ENCODE results near the gene TRIM62.
"Not testable (repeated sequence)": the region's sequence is repeated elsewhere in the genome, so short reads cannot be mapped to it uniquely, and the experiment has no call there.

TRIM62 gene

GRCh38 chr1:33137800-33138199 is 44.0 kb downstream of the TRIM62 start:
- no peak for DNase-seq (ENCODE audit: low read depth, low spot score)

- not testable (repeated sequence) for DNase-seq (ENCODE audit: low read depth, low spot score)
These were observed 45.8 kb downstream of the TRIM62 start for GRCh38 chr1:33136041-33136440.

GRCh38 chr1:33133478-33134105 is 48.3 kb downstream of the TRIM62 start:
- no peak for DNase-seq (ENCODE audit: low read depth, low spot score)

GRCh38 chr1:33132549-33132948 is 49.3 kb downstream of the TRIM62 start:
- DNase-seq (ENCODE audit: low read depth, low spot score) = no peak

- no peak for DNase-seq (ENCODE audit: low read depth, low spot score)
These were observed 50.7 kb downstream of the TRIM62 start for GRCh38 chr1:33131191-33131590.

- DNase-seq (ENCODE audit: low read depth, low spot score) = no peak
These were observed 51.5 kb downstream of the TRIM62 start for GRCh38 chr1:33130297-33130696.

GRCh38 chr1:33128781-33129180 is 53.1 kb downstream of the TRIM62 start:
- DNase-seq (ENCODE audit: low read depth, low spot score) = no peak

GRCh38 chr1:33127001-33127823 is 54.6 kb downstream of the TRIM62 start:
- peak; percentile 99 for DNase-seq (ENCODE audit: low read depth, low spot score)

- DNase-seq (ENCODE audit: low read depth, low spot score) = no peak
These were observed 55.3 kb downstream of the TRIM62 start for GRCh38 chr1:33126411-33127000.

- not testable (repeated sequence) for DNase-seq (ENCODE audit: low read depth, low spot score)
These were observed 57.2 kb downstream of the TRIM62 start for GRCh38 chr1:33124647-33125046.

GRCh38 chr1:33123266-33123665 is 58.6 kb downstream of the TRIM62 start:
- DNase-seq (ENCODE audit: low read depth, low spot score) = no peak

- no peak for DNase-seq (ENCODE audit: low read depth, low spot score)
These were observed 59.2 kb downstream of the TRIM62 start for GRCh38 chr1:33122483-33123178.

- DNase-seq (ENCODE audit: low read depth, low spot score) = no peak
These were observed 60.1 kb downstream of the TRIM62 start for GRCh38 chr1:33121728-33122127.

- no peak for DNase-seq (ENCODE audit: low read depth, low spot score)
These were observed 61.2 kb downstream of the TRIM62 start for GRCh38 chr1:33120436-33121231.

GRCh38 chr1:33119532-33120217 is 62.2 kb downstream of the TRIM62 start:
- no peak for DNase-seq (ENCODE audit: low read depth, low spot score)

- no peak for DNase-seq (ENCODE audit: low read depth, low spot score)
These were observed 62.8 kb downstream of the TRIM62 start for GRCh38 chr1:33119050-33119449.

GRCh38 chr1:33118274-33118673 is 63.6 kb downstream of the TRIM62 start:
- no peak for DNase-seq (ENCODE audit: low read depth, low spot score)

GRCh38 chr1:33117440-33118085 is 64.3 kb downstream of the TRIM62 start:
- no peak for DNase-seq (ENCODE audit: low read depth, low spot score)

- no peak for DNase-seq (ENCODE audit: low read depth, low spot score)
These were observed 69.9 kb downstream of the TRIM62 start for GRCh38 chr1:33111965-33112364.

- DNase-seq (ENCODE audit: low read depth, low spot score) = no peak
These were observed 71.4 kb downstream of the TRIM62 start for GRCh38 chr1:33110477-33110876.

Measured in smooth muscle cell of the brain vasculature (primary cell).